ENCODE results near the gene EXOSC2. TPM values are rescaled to one million over a fixed set of nuclear protein-coding genes. Genes with fewer than 3 reads are reported as not detected.

The EXOSC2 gene
- total RNA-seq, 6 experiments from 2014 or later, result 9.3 to 15.9 (median 13.3) TPM

- 30% methylated on average over 1 of the region's 1 CpG for WGBS (ENCODE audit: insufficient coverage, low coverage, low lambda C conversion rate, missing lambda C conversion rate)
- H3K27ac ChIP-seq, result no peak overlapping the region
- no peak overlapping the region for H3K4me3 ChIP-seq
- no peak for TF ChIP-seq CTCF (IDR thresholded peaks at IDR 0.05)
- no peak for TF ChIP-seq POLR2A (IDR thresholded peaks at IDR 0.05)
- H3K27me3 ChIP-seq, result no peaks in the 10 kb centered on the region
- ATAC-seq (no peak), DNase-seq (no peak)
- no peaks in the 10 kb centered on the region for H3K9me3 ChIP-seq
- no peaks in the 10 kb centered on the region for H3K36me3 ChIP-seq
- intact Hi-C loops (cut with DNase I), result no loop called here
- H3K4me1 ChIP-seq, result peaks cover 0 to 13% (median 2%) of the 10 kb centered on the region in 4 donors
These were observed 4.0 kb upstream of the EXOSC2 start for GRCh38 chr9:130689572-130689936.

- intact Hi-C loops (cut with DNase I), result no loop called here
- peak; percentile 33 to 62 (median 57) for ATAC-seq
These were observed 3.5 kb upstream of the EXOSC2 start for GRCh38 chr9:130689937-130690700.

GRCh38 chr9:130692321-130692720, 1.3 kb upstream of the EXOSC2 start:
- Histone ChIP-seq H3K4me1 (peaks cover 0 to 19% (median 2%) of the 10 kb centered on the region in 4 donors), H3K27me3 (no peaks in the 10 kb centered on the region), H3K36me3 (peaks cover 0 to 11% (median 0%) of the 10 kb centered on the region in 4 donors), H3K4me3 (peak overlapping the region in 1 of 3 donors; percentile 92), H3K9me3 (no peaks in the 10 kb centered on the region), H3K27ac (no peak overlapping the region)
- TF ChIP-seq POLR2A (IDR thresholded peaks at IDR 0.05) (no peak), CTCF (IDR thresholded peaks at IDR 0.05) (peak in 3 of 4 donors; percentile 23 to 53 (median 28))
- peak; percentile 51 to 72 (median 57) for DNase-seq
- intact Hi-C loops (cut with DNase I), result no loop called here
- WGBS (ENCODE audit: insufficient coverage, low coverage, low lambda C conversion rate, missing lambda C conversion rate), result 23% methylated on average over 15 of the region's 25 CpGs
- peak; percentile 20 to 51 (median 42) for ATAC-seq

More at GRCh38 chr9:130689937-130690700, 3.5 kb upstream of the EXOSC2 start:
- WGBS (ENCODE audit: insufficient coverage, low coverage, low lambda C conversion rate, missing lambda C conversion rate), result 54% methylated on average over 15 of the region's 15 CpGs
- Histone ChIP-seq H3K4me3 (peak overlapping the region in 2 of 3 donors; percentile 10 to 28), H3K9me3 (no peaks in the 10 kb centered on the region), H3K36me3 (no peaks in the 10 kb centered on the region), H3K27ac (peak overlapping the region in 2 of 3 donors; percentile 33 to 57), H3K4me1 (peaks cover 0 to 19% (median 2%) of the 10 kb centered on the region in 4 donors), H3K27me3 (no peaks in the 10 kb centered on the region)
- no peak for TF ChIP-seq CTCF (IDR thresholded peaks at IDR 0.05)
- no peak for TF ChIP-seq POLR2A (IDR thresholded peaks at IDR 0.05)
- peak in 1 of 3 donors; percentile 82 for DNase-seq

- peaks cover 0 to 14% (median 1%) of the 10 kb centered on the region in 4 donors for H3K36me3 ChIP-seq
- intact Hi-C loops (cut with DNase I), result no loop called here
- H3K4me1 ChIP-seq, result peaks cover 0 to 22% (median 5%) of the 10 kb centered on the region in 4 donors
- no peaks in the 10 kb centered on the region for H3K9me3 ChIP-seq
- 2% methylated on average over 8 of the region's 8 CpGs for WGBS (ENCODE audit: insufficient coverage, low coverage, low lambda C conversion rate, missing lambda C conversion rate)
- H3K4me3 ChIP-seq, result peak overlapping the region; percentile 69 to 92 (median 71)
- TF ChIP-seq CTCF (IDR thresholded peaks at IDR 0.05) (no peak), POLR2A (IDR thresholded peaks at IDR 0.05) (no peak)
- ATAC-seq (peak in 3 of 4 donors; percentile 1 to 4 (median 1)), DNase-seq (no peak)
- H3K27me3 ChIP-seq, result no peaks in the 10 kb centered on the region
- peak overlapping the region in 1 of 3 donors; percentile 50 for H3K27ac ChIP-seq
These were observed 517 bp upstream of the EXOSC2 start for GRCh38 chr9:130693101-130693425.
